Ascending aorta (tissue), 2 donors: ENCODE results near the gene MYH9. TPM values are rescaled to one million over a fixed set of nuclear protein-coding genes. Genes with fewer than 3 reads are reported as not detected.

Source experiments
- DNase-seq, 2 donors: peaks; one replicate each; pipeline ENCODE4 v3.0.0-alpha.2; 2019; ENCODE audit warnings: low spot score in 2 of 2
- H3K27ac ChIP-seq, 2 donors: fragments of 200-600 bp; sonication (generic); one replicate each; pipeline ENCODE4 v1.5.1; 2016 to 2017; ENCODE audit warnings: mild to moderate bottlenecking in 1 of 2
- H3K27me3 ChIP-seq: fragments of 200-600 bp; sonication (generic); one replicate; pipeline ENCODE4 v1.5.1; 2017
- H3K36me3 ChIP-seq, 2 donors: fragments of 200-600 bp; sonication (generic); one replicate each; pipeline ENCODE4 v1.5.1; 2016
- H3K4me1 ChIP-seq, 2 donors: fragments of 200-600 bp; sonication (generic); one replicate each; pipeline ENCODE4 v1.5.1; 2016 to 2017; ENCODE audit warnings: mild to moderate bottlenecking in 1 of 2
- H3K4me3 ChIP-seq, 2 donors: fragments of 200-600 bp; sonication (generic); one replicate each; pipeline ENCODE4 v1.5.1; 2016 to 2017; ENCODE audit warnings: mild to moderate bottlenecking in 1 of 2
- H3K9me3 ChIP-seq, 2 donors: fragments of 200-600 bp; sonication (generic); one replicate each; pipeline ENCODE4 v1.5.1; 2016
- CTCF ChIP-seq, 3 experiments: fragments of 200-600 bp in 2 of 3; fragments of 450-650 bp in 1 of 3; sonication (generic) in 2 of 3; IDR thresholded peaks; one replicate each; pipeline ENCODE4 v1.5.1; 2016 to 2019; ENCODE audit warnings: antibody characterized with exemption in 3 of 3, mild to moderate bottlenecking in 1 of 3, moderate library complexity in 1 of 3
- intact Hi-C: fragments of 100-400 bp; cut with DNase I; formaldehyde crosslinking; loops from one replicate; pipeline ENCODE4 v1.15.1; 2023
- total RNA-seq: library from RNA; depleted of rRNA; stranded (reverse); fragments of >200 nt; gene quantifications from one replicate; pipeline ENCODE4 v1.1.0, GENCODE V29; 2016

MYH9 gene
- total RNA-seq, 1 donor from 2014 or later = 1,114 TPM

GRCh38 chr22:36355894-36356293 is 31.9 kb downstream of the MYH9 start:
- DNase-seq = no peak
- Histone ChIP-seq H3K27me3 (no peaks in the 10 kb centered on the region), H3K36me3 (peaks cover 0 to 4% of the 10 kb centered on the region in 2 donors), H3K4me1 (peaks cover 64 to 88% of the 10 kb centered on the region in 2 donors), H3K4me3 (peak overlapping the region; percentile 19 to 51), H3K9me3 (no peaks in the 10 kb centered on the region), H3K27ac (peak overlapping the region; percentile 92 to 99)
- intact Hi-C loops = no loop called here
- no peak for TF ChIP-seq CTCF (IDR thresholded peaks at IDR 0.05)

- Histone ChIP-seq H3K27me3 (no peaks in the 10 kb centered on the region), H3K4me3 (peak overlapping the region; percentile 19 to 51), H3K27ac (peak overlapping the region; percentile 92 to 99), H3K36me3 (peaks cover 0 to 4% of the 10 kb centered on the region in 2 donors), H3K9me3 (no peaks in the 10 kb centered on the region), H3K4me1 (peaks cover 66 to 89% of the 10 kb centered on the region in 2 donors)
- no peak for DNase-seq
- intact Hi-C loops = no loop called here
- no peak for TF ChIP-seq CTCF (IDR thresholded peaks at IDR 0.05)
Observed at GRCh38 chr22:36355362-36355761, 32.4 kb downstream of the MYH9 start.

- peak in 1 of 2 donors; percentile 91 for DNase-seq
- peaks cover 54 to 92% of the 10 kb centered on the region in 2 donors for H3K4me1 ChIP-seq
- no peaks in the 10 kb centered on the region for H3K27me3 ChIP-seq
- H3K9me3 ChIP-seq = no peaks in the 10 kb centered on the region
- no peak for TF ChIP-seq CTCF (IDR thresholded peaks at IDR 0.05)
- intact Hi-C loops = loop anchor here (1.0 kb wide), 1 partner anchor 24 kb away; no protein-coding TSS in a partner anchor
- peaks cover 4 to 11% of the 10 kb centered on the region in 2 donors for H3K36me3 ChIP-seq
- H3K4me3 ChIP-seq = peak overlapping the region; percentile 51 to 54
- peak overlapping the region; percentile 92 to 99 for H3K27ac ChIP-seq
Observed at GRCh38 chr22:36352803-36353507, 34.8 kb downstream of the MYH9 start.

- H3K4me3 ChIP-seq = peak overlapping the region; percentile 51 to 54
- H3K9me3 ChIP-seq = no peaks in the 10 kb centered on the region
- intact Hi-C loops = loop anchor here (1.0 kb wide), 1 partner anchor 23 kb away; no protein-coding TSS in a partner anchor
- DNase-seq = no peak
- H3K36me3 ChIP-seq = peaks cover 10 to 16% of the 10 kb centered on the region in 2 donors
- H3K4me1 ChIP-seq = peaks cover 50 to 90% of the 10 kb centered on the region in 2 donors
- no peak for TF ChIP-seq CTCF (IDR thresholded peaks at IDR 0.05)
- peak overlapping the region; percentile 92 to 99 for H3K27ac ChIP-seq
- H3K27me3 ChIP-seq = no peaks in the 10 kb centered on the region
Observed at GRCh38 chr22:36351921-36352802, 35.6 kb downstream of the MYH9 start.

- DNase-seq = peak in 1 of 2 donors; percentile 84
- intact Hi-C loops = no loop called here
- H3K27ac ChIP-seq = peak overlapping the region; percentile 92 to 99
- H3K9me3 ChIP-seq = no peaks in the 10 kb centered on the region
- peak overlapping the region; percentile 51 to 54 for H3K4me3 ChIP-seq
- H3K27me3 ChIP-seq = no peaks in the 10 kb centered on the region
- H3K36me3 ChIP-seq = peaks cover 22 to 28% of the 10 kb centered on the region in 2 donors
- peak in 1 of 3 experiments; percentile 25 for TF ChIP-seq CTCF (IDR thresholded peaks at IDR 0.05)
- peaks cover 44 to 91% of the 10 kb centered on the region in 2 donors for H3K4me1 ChIP-seq
Observed at GRCh38 chr22:36350751-36351594, 36.8 kb downstream of the MYH9 start.
